Nephron (organoid): ENCODE measurements around the gene XCL2.
"Not testable (repeated sequence)": the region's sequence is repeated elsewhere in the genome, so short reads cannot be mapped to it uniquely, and the experiment has no call there.

ENCODE experiments used
- H3K27ac Mint-ChIP-seq, 3 experiments: 2 replicates each; pipeline ENCODE4 v1.8.0; 2020; ENCODE audit warnings: mixed read lengths in 3 of 3, mild to moderate bottlenecking in 2 of 3, moderate library complexity in 1 of 3
- H3K27me3 Mint-ChIP-seq: 2 replicates; pipeline ENCODE4 v1.8.0; 2021; ENCODE audit warnings: low read depth, mild to moderate bottlenecking, moderate library complexity, mixed read lengths
- H3K36me3 Mint-ChIP-seq: 2 replicates; pipeline ENCODE4 v1.8.0; 2020; ENCODE audit warnings: low read depth, mixed read lengths
- H3K4me1 Mint-ChIP-seq: 2 replicates; pipeline ENCODE4 v1.8.0; 2020; ENCODE audit warnings: mixed read lengths
- H3K4me3 Mint-ChIP-seq, 3 experiments: 2 replicates each; pipeline ENCODE4 v1.8.0; 2020; ENCODE audit warnings: mild to moderate bottlenecking in 3 of 3, mixed read lengths in 3 of 3, moderate library complexity in 2 of 3
- H3K9me3 Mint-ChIP-seq: 2 replicates; pipeline ENCODE4 v1.8.0; 2020; ENCODE audit warnings: mixed read lengths
- CTCF ChIP-seq, 3 experiments: fragments of 200-600 bp; sonication (generic); IDR thresholded peaks; one replicate each; pipeline ENCODE4 v1.5.0; 2021; ENCODE audit warnings: antibody characterized with exemption in 3 of 3; ENCODE audit not compliant: unreplicated experiment in 3 of 3

XCL2 gene

GRCh38 chr1:168554603-168555483 is 11.0 kb upstream of the XCL2 start:
- Mint-ChIP-seq H3K9me3 (peaks cover 5% of the 10 kb centered on the region), H3K27ac (no peak overlapping the region), H3K36me3 (no peaks in the 10 kb centered on the region), H3K4me3 (no peak overlapping the region), H3K27me3 (peaks cover 17% of the 10 kb centered on the region), H3K4me1 (no peaks in the 10 kb centered on the region)
- TF ChIP-seq CTCF (IDR thresholded peaks at IDR 0.05; ENCODE audit: unreplicated experiment in 3 of 3): no peak

GRCh38 chr1:168553680-168554553 is 10.1 kb upstream of the XCL2 start:
- H3K27me3 Mint-ChIP-seq: peaks cover 17% of the 10 kb centered on the region

GRCh38 chr1:168552961-168553360 is 9.2 kb upstream of the XCL2 start:
- Mint-ChIP-seq H3K9me3 (peaks cover 8% of the 10 kb centered on the region), H3K36me3 (no peaks in the 10 kb centered on the region), H3K27me3 (peaks cover 17% of the 10 kb centered on the region), H3K27ac (no peak overlapping the region), H3K4me3 (no peak overlapping the region), H3K4me1 (no peaks in the 10 kb centered on the region)
- no peak for TF ChIP-seq CTCF (IDR thresholded peaks at IDR 0.05; ENCODE audit: unreplicated experiment in 3 of 3)

More at GRCh38 chr1:168553680-168554553, 10.1 kb upstream of the XCL2 start:
- TF ChIP-seq CTCF (IDR thresholded peaks at IDR 0.05; ENCODE audit: unreplicated experiment in 3 of 3): no peak
- Mint-ChIP-seq H3K4me3 (no peak overlapping the region), H3K9me3 (peaks cover 5% of the 10 kb centered on the region), H3K4me1 (no peaks in the 10 kb centered on the region), H3K36me3 (no peaks in the 10 kb centered on the region), H3K27ac (no peak overlapping the region)

GRCh38 chr1:168551688-168552087 is 7.9 kb upstream of the XCL2 start:
- no peak overlapping the region for H3K27ac Mint-ChIP-seq
- peaks cover 17% of the 10 kb centered on the region for H3K27me3 Mint-ChIP-seq
- no peaks in the 10 kb centered on the region for H3K4me1 Mint-ChIP-seq
- H3K4me3 Mint-ChIP-seq: no peak overlapping the region
- peaks cover 14% of the 10 kb centered on the region for H3K9me3 Mint-ChIP-seq
- no peak for TF ChIP-seq CTCF (IDR thresholded peaks at IDR 0.05; ENCODE audit: unreplicated experiment in 3 of 3)
- no peaks in the 10 kb centered on the region for H3K36me3 Mint-ChIP-seq

- TF ChIP-seq CTCF (IDR thresholded peaks at IDR 0.05; ENCODE audit: unreplicated experiment in 3 of 3): no peak
- H3K36me3 Mint-ChIP-seq: no peaks in the 10 kb centered on the region
- H3K27ac Mint-ChIP-seq: peak overlapping the region in 1 of 3 experiments; percentile 53
- peaks cover 17% of the 10 kb centered on the region for H3K9me3 Mint-ChIP-seq
- no peaks in the 10 kb centered on the region for H3K4me1 Mint-ChIP-seq
- H3K27me3 Mint-ChIP-seq: peaks cover 14% of the 10 kb centered on the region
- no peak overlapping the region for H3K4me3 Mint-ChIP-seq
Observed at GRCh38 chr1:168550971-168551370, 7.2 kb upstream of the XCL2 start.

- H3K9me3 Mint-ChIP-seq: peaks cover 17% of the 10 kb centered on the region
- H3K36me3 Mint-ChIP-seq, H3K27ac Mint-ChIP-seq, H3K27me3 Mint-ChIP-seq, H3K4me1 Mint-ChIP-seq, H3K4me3 Mint-ChIP-seq: not testable (repeated sequence)
Observed at GRCh38 chr1:168546553-168546895, 2.7 kb upstream of the XCL2 start.
